ENCODE results near the gene NPEPPS.
"Not testable (repeated sequence)": the region's sequence is repeated elsewhere in the genome, so short reads cannot be mapped to it uniquely, and the experiment has no call there.

NPEPPS gene

GRCh38 chr17:47522341-47522740 is 8.6 kb upstream of the NPEPPS start:
- not testable (repeated sequence) for H3K36me3 Mint-ChIP-seq; H3K9me3 Mint-ChIP-seq; DNase-seq (ENCODE audit: low spot score in 2 of 2); H3K4me1 Mint-ChIP-seq; H3K4me3 Mint-ChIP-seq; H3K27me3 Mint-ChIP-seq; H3K27ac Mint-ChIP-seq
- peak; percentile 49 for ATAC-seq (ENCODE audit: low read depth)

- H3K4me3 Mint-ChIP-seq, result peak overlapping the region; percentile 41
Measured at GRCh38 chr17:47531233-47531820, 419 bp downstream of the NPEPPS start.

GRCh38 chr17:47539085-47539484 is 8.2 kb downstream of the NPEPPS start:
- H3K4me1 Mint-ChIP-seq; H3K27ac Mint-ChIP-seq; DNase-seq (ENCODE audit: low spot score in 2 of 2); H3K27me3 Mint-ChIP-seq; ATAC-seq (ENCODE audit: low read depth); H3K4me3 Mint-ChIP-seq; H3K36me3 Mint-ChIP-seq; H3K9me3 Mint-ChIP-seq: not testable (repeated sequence)

More at GRCh38 chr17:47531233-47531820, 419 bp downstream of the NPEPPS start:
- H3K9me3 Mint-ChIP-seq, H3K4me1 Mint-ChIP-seq, H3K36me3 Mint-ChIP-seq, H3K27me3 Mint-ChIP-seq: not testable (repeated sequence)
- peak; percentile 20 for ATAC-seq (ENCODE audit: low read depth)
- DNase-seq (ENCODE audit: low spot score in 2 of 2), result peak; percentile 21 to 52
- peak overlapping the region; percentile 86 for H3K27ac Mint-ChIP-seq

- H3K27me3 Mint-ChIP-seq, H3K9me3 Mint-ChIP-seq: not testable (repeated sequence)
Measured at GRCh38 chr17:47541676-47542075, 10.8 kb downstream of the NPEPPS start.

GRCh38 chr17:47544327-47544726 is 13.4 kb downstream of the NPEPPS start:
- not testable (repeated sequence) for H3K27ac Mint-ChIP-seq; H3K4me1 Mint-ChIP-seq; H3K4me3 Mint-ChIP-seq; DNase-seq (ENCODE audit: low spot score in 2 of 2); H3K27me3 Mint-ChIP-seq; H3K36me3 Mint-ChIP-seq; ATAC-seq (ENCODE audit: low read depth); H3K9me3 Mint-ChIP-seq

More at GRCh38 chr17:47541676-47542075, 10.8 kb downstream of the NPEPPS start:
- not testable (repeated sequence) for H3K4me1 Mint-ChIP-seq; H3K4me3 Mint-ChIP-seq; DNase-seq (ENCODE audit: low spot score in 2 of 2); ATAC-seq (ENCODE audit: low read depth); H3K36me3 Mint-ChIP-seq; H3K27ac Mint-ChIP-seq

- not testable (repeated sequence) for H3K4me1 Mint-ChIP-seq; H3K9me3 Mint-ChIP-seq; ATAC-seq (ENCODE audit: low read depth); DNase-seq (ENCODE audit: low spot score in 2 of 2); H3K27ac Mint-ChIP-seq; H3K4me3 Mint-ChIP-seq; H3K36me3 Mint-ChIP-seq; H3K27me3 Mint-ChIP-seq
Measured at GRCh38 chr17:47554733-47555132, 23.8 kb downstream of the NPEPPS start.

- H3K27me3 Mint-ChIP-seq; DNase-seq (ENCODE audit: low spot score in 2 of 2); ATAC-seq (ENCODE audit: low read depth); H3K9me3 Mint-ChIP-seq; H3K4me1 Mint-ChIP-seq; H3K27ac Mint-ChIP-seq; H3K4me3 Mint-ChIP-seq; H3K36me3 Mint-ChIP-seq: not testable (repeated sequence)
Measured at GRCh38 chr17:47556108-47556507, 25.2 kb downstream of the NPEPPS start.

- not testable (repeated sequence) for ATAC-seq (ENCODE audit: low read depth); DNase-seq (ENCODE audit: low spot score in 2 of 2); H3K27ac Mint-ChIP-seq; H3K27me3 Mint-ChIP-seq; H3K4me3 Mint-ChIP-seq; H3K9me3 Mint-ChIP-seq; H3K36me3 Mint-ChIP-seq
- peaks cover 15% of the 10 kb centered on the region for H3K4me1 Mint-ChIP-seq
Measured at GRCh38 chr17:47560517-47561043, 29.7 kb downstream of the NPEPPS start.

- peaks cover 14% of the 10 kb centered on the region for H3K4me1 Mint-ChIP-seq
- not testable (repeated sequence) for H3K9me3 Mint-ChIP-seq; H3K27me3 Mint-ChIP-seq; H3K4me3 Mint-ChIP-seq; ATAC-seq (ENCODE audit: low read depth); DNase-seq (ENCODE audit: low spot score in 2 of 2); H3K36me3 Mint-ChIP-seq
- H3K27ac Mint-ChIP-seq, result peak overlapping the region; percentile 77
Measured at GRCh38 chr17:47561698-47562405, 30.9 kb downstream of the NPEPPS start.

- ATAC-seq (ENCODE audit: low read depth); H3K27me3 Mint-ChIP-seq; DNase-seq (ENCODE audit: low spot score in 2 of 2); H3K36me3 Mint-ChIP-seq; H3K9me3 Mint-ChIP-seq; H3K4me3 Mint-ChIP-seq: not testable (repeated sequence)
- H3K4me1 Mint-ChIP-seq, result peaks cover 13% of the 10 kb centered on the region
- peak overlapping the region; percentile 77 for H3K27ac Mint-ChIP-seq
Measured at GRCh38 chr17:47562406-47562705, 31.4 kb downstream of the NPEPPS start.

GRCh38 chr17:47567261-47567660 is 36.4 kb downstream of the NPEPPS start:
- H3K4me3 Mint-ChIP-seq; DNase-seq (ENCODE audit: low spot score in 2 of 2); H3K27ac Mint-ChIP-seq; H3K36me3 Mint-ChIP-seq; H3K27me3 Mint-ChIP-seq; H3K4me1 Mint-ChIP-seq; ATAC-seq (ENCODE audit: low read depth); H3K9me3 Mint-ChIP-seq: not testable (repeated sequence)

GRCh38 chr17:47572561-47572960 is 41.7 kb downstream of the NPEPPS start:
- not testable (repeated sequence) for H3K36me3 Mint-ChIP-seq; H3K9me3 Mint-ChIP-seq; H3K27me3 Mint-ChIP-seq; H3K4me3 Mint-ChIP-seq; H3K4me1 Mint-ChIP-seq; DNase-seq (ENCODE audit: low spot score in 2 of 2)
- peak; percentile 27 for ATAC-seq (ENCODE audit: low read depth)
- H3K27ac Mint-ChIP-seq, result peak overlapping the region; percentile 78

- ATAC-seq (ENCODE audit: low read depth); H3K36me3 Mint-ChIP-seq; H3K27me3 Mint-ChIP-seq; H3K4me1 Mint-ChIP-seq; H3K4me3 Mint-ChIP-seq; DNase-seq (ENCODE audit: low spot score in 2 of 2); H3K9me3 Mint-ChIP-seq; H3K27ac Mint-ChIP-seq: not testable (repeated sequence)
Measured at GRCh38 chr17:47582416-47582815, 51.5 kb downstream of the NPEPPS start.

- H3K27ac Mint-ChIP-seq, result not testable (repeated sequence)
Measured at GRCh38 chr17:47586378-47587055, 55.6 kb downstream of the NPEPPS start.

More at GRCh38 chr17:47586378-47587055, 55.6 kb downstream of the NPEPPS start:
- H3K4me1 Mint-ChIP-seq; H3K27me3 Mint-ChIP-seq; H3K9me3 Mint-ChIP-seq; ATAC-seq (ENCODE audit: low read depth); H3K4me3 Mint-ChIP-seq; DNase-seq (ENCODE audit: low spot score in 2 of 2); H3K36me3 Mint-ChIP-seq: not testable (repeated sequence)
